GM18505 (cell line): ENCODE results near the gene CYB561D2.
A peak's percentile ranks its signal among the peaks of the same experiment; 100 is the strongest.

ENCODE experiments used
- ATAC-seq: cut with Tn5 transposase; IDR thresholded peaks from one replicate; pipeline ENCODE4 v1.9.1; 2021; ENCODE audit not compliant: unreplicated experiment
- POLR2A ChIP-seq: IDR thresholded peaks from 4 replicates; pipeline ENCODE4 v1.6.1; 2011; ENCODE audit warnings: borderline replicate concordance; ENCODE audit not compliant: insufficient read depth, insufficient read length; ENCODE audit errors: extremely low read depth

CYB561D2 gene

GRCh38 chr3:50319181-50319893 is 31.3 kb upstream of the CYB561D2 start:
- no peak for TF ChIP-seq POLR2A
- ATAC-seq = no peak

DNA sequence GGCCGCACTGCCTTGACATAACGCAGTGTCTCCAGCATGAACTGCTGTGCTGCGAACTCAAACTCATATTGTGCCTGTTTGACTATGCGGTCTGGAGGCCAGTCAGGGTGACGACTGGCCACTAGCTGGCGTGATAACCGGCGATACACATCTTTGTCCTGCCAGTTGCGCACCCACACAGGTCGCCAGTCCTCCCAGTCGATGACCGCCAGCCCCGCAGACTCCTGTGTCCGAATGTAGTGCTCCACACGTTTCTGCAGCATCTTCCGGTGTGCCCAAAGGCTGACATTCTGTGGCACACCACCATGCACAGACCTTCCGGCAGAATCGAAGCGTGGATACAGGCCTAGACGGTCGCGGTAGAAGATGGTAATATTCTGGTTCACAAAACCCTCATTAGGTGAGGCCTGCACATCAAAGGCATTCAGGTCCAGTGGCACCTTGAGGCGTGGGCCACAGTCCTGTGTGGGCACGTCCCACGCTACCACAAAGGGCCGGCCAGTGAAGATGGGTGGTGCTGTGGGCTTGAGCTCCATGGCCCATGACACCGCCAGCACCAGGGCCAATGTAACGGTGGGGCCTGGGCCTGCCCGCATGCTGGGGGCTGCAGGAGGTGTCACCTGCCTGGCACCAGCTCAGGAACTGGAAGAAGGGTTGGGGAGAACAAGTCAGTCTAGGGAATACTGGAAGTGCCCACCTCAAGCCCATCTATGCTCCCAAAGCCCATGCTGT is 30.6 kb upstream of the CYB561D2 start:
- ATAC-seq = no peak
- TF ChIP-seq POLR2A = no peak

DNA sequence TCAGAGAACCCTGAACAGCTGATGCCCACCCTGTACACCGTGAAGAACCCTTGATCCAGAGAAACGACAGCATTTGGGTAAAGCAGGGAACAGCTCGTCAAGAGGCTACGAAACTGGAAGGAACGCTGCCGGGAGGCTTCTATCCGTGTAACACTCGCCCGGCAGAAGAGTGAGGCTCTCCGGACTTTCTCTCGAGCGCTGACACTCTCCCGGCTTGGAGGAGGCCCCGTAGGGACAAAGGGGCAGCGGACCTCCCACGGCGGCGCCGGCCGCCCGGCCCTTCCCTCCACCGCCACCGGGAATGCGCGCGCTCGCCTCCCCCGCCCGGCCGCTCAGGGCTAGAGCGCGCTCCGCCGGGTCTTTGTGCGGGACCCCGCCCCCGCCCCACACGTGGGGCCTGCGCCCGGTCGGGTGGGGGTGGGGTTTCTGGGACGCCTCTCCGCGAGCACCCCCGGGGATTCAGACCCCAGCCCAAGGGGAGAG is 29.8 kb upstream of the CYB561D2 start:
- TF ChIP-seq POLR2A = no peak
- peak; percentile 41 for ATAC-seq

DNA sequence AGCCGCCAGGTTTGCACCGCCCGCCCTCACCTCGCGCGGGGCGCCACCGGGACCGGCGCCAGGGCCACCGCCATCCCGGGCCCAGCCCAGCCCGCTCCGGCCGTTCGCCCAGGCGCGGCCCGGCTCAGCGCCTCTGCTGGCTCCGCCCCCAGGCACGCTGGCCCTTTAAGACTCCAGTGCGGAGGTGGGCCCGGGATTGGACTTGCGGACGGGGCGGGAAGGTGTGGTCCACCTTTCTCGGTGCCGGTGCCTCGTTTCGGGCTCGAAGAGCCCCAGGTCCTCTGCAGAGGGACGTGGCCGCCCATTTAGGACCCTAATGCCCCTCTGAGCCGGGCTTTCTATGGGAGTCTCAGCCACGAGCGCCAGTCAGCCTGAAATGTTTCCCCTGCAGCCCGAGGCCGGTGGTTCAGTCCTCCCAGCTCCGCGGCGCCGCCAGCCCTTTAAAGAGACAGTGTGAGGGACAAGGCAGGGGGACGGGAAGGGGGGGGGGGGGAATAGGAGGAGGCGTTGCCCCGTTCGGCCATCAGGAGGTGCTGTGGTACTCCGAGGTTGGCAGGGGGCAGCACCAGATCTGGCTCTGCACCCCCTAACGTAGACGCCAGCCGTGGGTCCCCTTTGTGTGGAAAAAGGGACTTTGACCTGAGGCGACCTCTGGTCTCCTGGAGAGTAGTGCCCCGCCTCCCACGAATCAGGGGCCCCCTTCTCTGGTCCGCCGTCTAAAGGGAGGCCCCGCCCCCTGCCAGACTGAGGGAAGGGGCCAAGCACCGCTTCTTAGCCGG is 29.1 kb upstream of the CYB561D2 start:
- peak; percentile 73 for TF ChIP-seq POLR2A
- ATAC-seq = peak; percentile 63

GRCh38 chr3:50322115-50322385 is 28.6 kb upstream of the CYB561D2 start:
- ATAC-seq = no peak
- TF ChIP-seq POLR2A = no peak

GRCh38 chr3:50322386-50323091 is 28.1 kb upstream of the CYB561D2 start, which contains the start of gene HYAL2:
TSS of gene HYAL2 (minus strand) at chr3:50322745. CDS start at chr3:50320489, 2,256 bp downstream.
- ATAC-seq = no peak

DNA sequence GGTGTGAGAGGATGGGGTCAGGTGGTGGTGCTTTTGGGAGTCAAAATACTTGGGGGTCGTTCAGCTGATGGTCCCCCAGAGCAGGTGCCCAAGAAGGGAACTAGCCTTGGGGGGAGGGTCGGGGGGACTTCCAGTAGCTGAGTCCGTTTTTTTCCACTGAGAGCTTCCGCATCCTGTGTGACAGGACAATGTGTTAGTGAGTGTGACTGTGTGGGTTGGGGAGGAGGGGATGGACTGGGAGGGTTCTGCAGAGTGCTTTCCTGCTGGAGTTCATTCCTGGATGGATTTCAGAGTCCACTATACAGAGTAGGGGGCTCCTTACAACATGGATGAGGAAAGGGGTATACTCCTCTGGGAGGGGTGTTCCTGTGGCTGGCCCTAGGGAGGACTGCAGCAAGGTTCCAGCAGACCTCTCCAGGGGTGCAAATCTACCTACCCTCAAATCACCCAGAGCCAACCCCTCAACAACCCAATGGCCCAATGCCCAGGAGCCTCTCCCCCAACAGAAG is 27.5 kb upstream of the CYB561D2 start:
- no peak for ATAC-seq
- no peak for TF ChIP-seq POLR2A

More at GRCh38 chr3:50322386-50323091, 28.1 kb upstream of the CYB561D2 start, which contains the start of gene HYAL2:
- TF ChIP-seq POLR2A = no peak

GRCh38 chr3:50323614-50324199 is 27.0 kb upstream of the CYB561D2 start:
- ATAC-seq = no peak
- TF ChIP-seq POLR2A = no peak

- ATAC-seq = no peak
- TF ChIP-seq POLR2A = no peak
These were observed 26.1 kb upstream of the CYB561D2 start for GRCh38 chr3:50324351-50325112.

GRCh38 chr3:50325113-50325480 is 25.6 kb upstream of the CYB561D2 start:
- no peak for TF ChIP-seq POLR2A
- no peak for ATAC-seq

DNA sequence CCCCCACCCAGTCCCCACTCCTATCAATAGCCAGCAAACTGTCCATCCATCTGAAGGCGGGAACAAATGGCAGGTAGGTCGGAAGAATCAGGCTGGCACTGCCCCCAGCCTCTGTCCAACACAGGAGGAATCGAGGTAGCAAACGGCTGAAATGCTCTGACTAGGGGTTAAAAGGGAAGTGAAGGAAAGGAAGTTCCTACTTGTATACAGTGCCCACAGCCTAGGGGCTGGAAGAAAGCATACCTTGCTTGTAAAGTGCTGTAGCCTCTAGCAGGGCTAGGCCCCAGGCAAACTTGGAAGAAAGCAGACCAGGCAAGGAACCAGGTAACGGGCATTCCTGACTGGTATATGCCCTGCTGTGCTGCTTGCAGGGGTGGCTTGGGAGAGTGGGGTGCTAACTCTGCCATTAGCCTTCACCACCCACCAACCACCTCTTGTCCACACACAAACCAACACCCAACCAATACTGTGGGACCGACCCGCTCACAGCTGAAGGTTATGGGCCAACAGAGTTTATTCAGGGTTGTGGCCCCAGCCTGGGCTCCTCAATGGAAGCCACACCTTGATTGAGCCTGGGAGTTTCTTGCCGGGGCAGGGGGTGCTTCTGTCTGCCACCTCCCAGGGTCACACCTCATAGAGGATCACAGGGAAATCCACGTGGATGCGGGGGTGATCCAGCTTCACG is 25.0 kb upstream of the CYB561D2 start:
- ATAC-seq = no peak
- no peak for TF ChIP-seq POLR2A
